PC-9 (cell line): Measurements from ENCODE around the gene COL4A2. TPM values are rescaled to one million over a fixed set of nuclear protein-coding genes. Genes with fewer than 3 reads are reported as not detected.
"Not testable (repeated sequence)": the region's sequence is repeated elsewhere in the genome, so short reads cannot be mapped to it uniquely, and the experiment has no call there.

ENCODE experiments used
- BruUV-seq: library from RNA; stranded (reverse); fragments of 400-500 nt; replicated peaks from 2 replicates; lab custom pipeline; 2021; lab: Mats Ljungman, UMichigan
- CTCF ChIA-PET: fragments of 300-600 bp; sonication (Branson Sonifier 250); formaldehyde crosslinking; loops from one replicate; lab custom pipeline; 2022; ENCODE audit warnings: antibody characterized with exemption; lab: Charles Lee
- POLR2A ChIA-PET: fragments of 300-600 bp; sonication (Branson Sonifier 250); formaldehyde crosslinking; loops from one replicate; lab custom pipeline; 2022; ENCODE audit warnings: antibody characterized with exemption; ENCODE audit not compliant: unreplicated experiment; lab: Charles Lee
- DNase-seq, 2 experiments: peaks; one replicate each; pipeline versions ENCODE4 v3.0.0 to v3.0.0-alpha.2; 2015 to 2022; ENCODE audit warnings: mixed read lengths in 1 of 2
- H2AFZ ChIP-seq: fragments of 200-600 bp; sonication (generic); 2 replicates; pipeline ENCODE4 v1.8.1; 2017; ENCODE audit warnings: antibody characterized with exemption
- H3F3A ChIP-seq: fragments of 200-600 bp; sonication (generic); 2 replicates; pipeline ENCODE4 v1.8.1; 2017; ENCODE audit warnings: antibody characterized with exemption, mild to moderate bottlenecking, low read depth; ENCODE audit not compliant: insufficient read depth
- H3K27ac ChIP-seq: fragments of 200-600 bp; sonication (generic); 2 replicates; pipeline ENCODE4 v1.6.1; 2016; ENCODE audit warnings: mixed run types
- H3K27me3 ChIP-seq: fragments of 200-600 bp; sonication (generic); 2 replicates; pipeline ENCODE4 v1.6.1; 2016; ENCODE audit warnings: low read depth, mixed run types; ENCODE audit not compliant: insufficient read depth
- H3K36me3 ChIP-seq: fragments of 200-600 bp; sonication (generic); 2 replicates; pipeline ENCODE4 v1.6.1; 2016; ENCODE audit warnings: low read depth, mixed run types
- H3K4me1 ChIP-seq: fragments of 200-600 bp; sonication (generic); replicated peaks from 2 replicates; pipeline ENCODE4 v1.6.1; 2016; ENCODE audit warnings: mixed run types; ENCODE audit not compliant: insufficient read depth
- H3K4me2 ChIP-seq: fragments of 200-600 bp; sonication (generic); 2 replicates; pipeline ENCODE4 v1.6.1; 2017; ENCODE audit warnings: mixed run types
- H3K4me3 ChIP-seq: fragments of 200-600 bp; sonication (generic); 2 replicates; pipeline ENCODE4 v1.6.1; 2016; ENCODE audit warnings: mixed run types
- H3K79me2 ChIP-seq: fragments of 200-600 bp; sonication (generic); 2 replicates; pipeline ENCODE4 v1.6.1; 2017; ENCODE audit warnings: low read depth, mixed run types
- H3K9me2 ChIP-seq: fragments of 200-600 bp; sonication (generic); 2 replicates; pipeline ENCODE4 v1.8.1; 2017; ENCODE audit warnings: mild to moderate bottlenecking; ENCODE audit not compliant: insufficient read depth
- H3K9me3 ChIP-seq: fragments of 200-600 bp; sonication (generic); 2 replicates; pipeline ENCODE4 v1.8.1; 2016; ENCODE audit warnings: low read depth; ENCODE audit not compliant: insufficient read depth
- H4K20me1 ChIP-seq: fragments of 200-600 bp; sonication (generic); 2 replicates; pipeline ENCODE4 v1.8.1; 2017; ENCODE audit not compliant: insufficient read depth
- EZH2 ChIP-seq: fragments of 200-600 bp; sonication (generic); IDR thresholded peaks from 2 replicates; pipeline ENCODE4 v1.8.0; 2017; ENCODE audit warnings: antibody characterized with exemption, low read depth
- intact Hi-C: fragments of 100-400 bp; cut with micrococcal nuclease; formaldehyde crosslinking; loops from one replicate; pipeline ENCODE4 v1.10.0; 2022; ENCODE audit not compliant: unreplicated experiment
- total RNA-seq: library from RNA; stranded (reverse); gene quantifications from 2 replicates; pipeline ENCODE4 v1.2.3, GENCODE V29; 2021
- TF ChIP-seq, protein P1 (sequence below): fragments of 200-600 bp; sonication (generic); conservative IDR thresholded peaks from 2 replicates; pipeline ENCODE4 v1.6.1; 2017; ENCODE audit warnings: mixed run types, antibody characterized with exemption, mild to moderate bottlenecking, moderate library complexity

The COL4A2 gene
- total RNA-seq, 1 experiment from 2014 or later: 1.2 TPM

- no peaks in the 10 kb centered on the region for H3K79me2 ChIP-seq
- POLR2A ChIA-PET: interaction anchor here (0.5 to 1.4 kb wide), 4 partner anchors 28 to 596 kb away, joined by 3 to 5 read pairs (median 3); no protein-coding TSS in a partner anchor
- CTCF ChIA-PET: no interaction called here
- H3K36me3 ChIP-seq: no peaks in the 10 kb centered on the region
- peak overlapping the region; percentile 61 for H2AFZ ChIP-seq
- H3K27ac ChIP-seq: peak overlapping the region; percentile 95
- no TSS peak for BruUV-seq
- H3K4me2 ChIP-seq: peak overlapping the region; percentile 73
- H3K9me3 ChIP-seq: no peaks in the 10 kb centered on the region
- no peak for TF ChIP-seq EZH2
- TF ChIP-seq, protein P1, sequence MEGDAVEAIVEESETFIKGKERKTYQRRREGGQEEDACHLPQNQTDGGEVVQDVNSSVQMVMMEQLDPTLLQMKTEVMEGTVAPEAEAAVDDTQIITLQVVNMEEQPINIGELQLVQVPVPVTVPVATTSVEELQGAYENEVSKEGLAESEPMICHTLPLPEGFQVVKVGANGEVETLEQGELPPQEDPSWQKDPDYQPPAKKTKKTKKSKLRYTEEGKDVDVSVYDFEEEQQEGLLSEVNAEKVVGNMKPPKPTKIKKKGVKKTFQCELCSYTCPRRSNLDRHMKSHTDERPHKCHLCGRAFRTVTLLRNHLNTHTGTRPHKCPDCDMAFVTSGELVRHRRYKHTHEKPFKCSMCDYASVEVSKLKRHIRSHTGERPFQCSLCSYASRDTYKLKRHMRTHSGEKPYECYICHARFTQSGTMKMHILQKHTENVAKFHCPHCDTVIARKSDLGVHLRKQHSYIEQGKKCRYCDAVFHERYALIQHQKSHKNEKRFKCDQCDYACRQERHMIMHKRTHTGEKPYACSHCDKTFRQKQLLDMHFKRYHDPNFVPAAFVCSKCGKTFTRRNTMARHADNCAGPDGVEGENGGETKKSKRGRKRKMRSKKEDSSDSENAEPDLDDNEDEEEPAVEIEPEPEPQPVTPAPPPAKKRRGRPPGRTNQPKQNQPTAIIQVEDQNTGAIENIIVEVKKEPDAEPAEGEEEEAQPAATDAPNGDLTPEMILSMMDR: no peak
- H3K27me3 ChIP-seq: no peaks in the 10 kb centered on the region
- no peaks in the 10 kb centered on the region for H4K20me1 ChIP-seq
- peak overlapping the region; percentile 44; the same call in 1 of the 2 replicates for H3K4me3 ChIP-seq
- intact Hi-C loops: loop anchor here (1.0 to 5.0 kb wide), 3 partner anchors 27 to 392 kb away; partner anchors contain the start of gene ING1
- H3K9me2 ChIP-seq: no peaks in the 10 kb centered on the region
- DNase-seq: peak; percentile 89 to 99
- peaks cover 46% of the 10 kb centered on the region for H3K4me1 ChIP-seq
- peaks cover 42% of the 10 kb centered on the region for H3F3A ChIP-seq
Measured at GRCh38 chr13:110319774-110320509, 12.9 kb downstream of the COL4A2 start.

DNA sequence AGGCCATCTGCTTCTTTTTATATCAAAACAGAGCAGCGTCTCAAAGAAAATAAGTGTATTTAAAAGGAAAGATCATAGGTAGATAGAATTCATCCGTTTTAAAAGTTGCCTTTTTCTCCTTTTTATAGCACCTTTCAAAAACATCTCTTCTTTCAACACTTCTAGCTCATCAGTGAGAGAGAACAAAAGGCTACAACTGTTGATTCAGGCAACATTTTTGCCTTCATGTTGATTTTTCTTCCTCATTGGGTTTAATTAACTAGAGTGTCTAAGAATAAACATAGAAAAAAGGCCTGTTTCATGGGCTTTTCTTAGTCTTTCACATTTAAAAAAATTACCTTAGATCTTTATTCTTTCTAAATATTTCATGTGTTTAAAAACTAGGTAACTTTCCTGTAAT, 13.6 kb downstream of the COL4A2 start:
- H3K9me2 ChIP-seq: no peaks in the 10 kb centered on the region
- H3F3A ChIP-seq: peaks cover 42% of the 10 kb centered on the region
- POLR2A ChIA-PET: interaction anchor here (0.7 to 1.4 kb wide), 2 partner anchors 27 to 70 kb away, joined by 3 to 4 read pairs; no protein-coding TSS in a partner anchor
- peaks cover 46% of the 10 kb centered on the region for H3K4me1 ChIP-seq
- CTCF ChIA-PET: no interaction called here
- intact Hi-C loops: loop anchor here (1.0 to 5.0 kb wide), 3 partner anchors 27 to 392 kb away; partner anchors contain the start of gene ING1
- peak overlapping the region; percentile 95 for H3K27ac ChIP-seq
- peak overlapping the region; percentile 35; the same call in 1 of the 2 replicates for H2AFZ ChIP-seq
- TSS peak; percentile 42 for BruUV-seq
- H3K79me2 ChIP-seq: no peaks in the 10 kb centered on the region
- H3K36me3 ChIP-seq: no peaks in the 10 kb centered on the region
- DNase-seq: peak in 1 of 2 experiments; percentile 46
- H3K27me3 ChIP-seq: no peaks in the 10 kb centered on the region
- peak overlapping the region; percentile 36; the same call in 1 of the 2 replicates for H3K4me3 ChIP-seq
- H3K4me2 ChIP-seq: peak overlapping the region; percentile 73
- TF ChIP-seq EZH2: no peak
- no peaks in the 10 kb centered on the region for H4K20me1 ChIP-seq
- no peaks in the 10 kb centered on the region for H3K9me3 ChIP-seq

DNA sequence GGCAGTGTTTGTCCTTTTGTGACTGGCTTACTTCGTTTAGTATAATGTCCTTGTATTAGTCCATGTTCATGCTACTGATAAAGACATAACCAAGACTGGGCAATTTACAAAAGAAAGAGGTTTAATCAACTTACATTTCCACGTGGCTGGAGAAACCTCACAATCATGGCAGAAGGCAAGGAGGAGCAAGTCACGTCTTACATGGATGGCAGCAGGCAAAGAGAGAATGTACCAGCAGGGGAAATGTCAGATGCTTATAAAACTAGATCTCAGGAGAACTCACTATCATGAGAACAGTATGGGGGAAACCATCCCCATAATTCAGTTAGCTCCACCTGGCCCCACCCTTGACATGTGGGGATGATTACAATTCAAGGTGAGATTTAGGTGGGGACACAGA, 14.5 kb downstream of the COL4A2 start:
- H4K20me1 ChIP-seq, DNase-seq, H3K79me2 ChIP-seq, CTCF ChIA-PET, H3K9me3 ChIP-seq, BruUV-seq, H3K36me3 ChIP-seq, POLR2A ChIA-PET, H3K27me3 ChIP-seq, H2AFZ ChIP-seq, H3K9me2 ChIP-seq, H3K4me3 ChIP-seq: not testable (repeated sequence)
- intact Hi-C loops: loop anchor here (5.0 kb wide), 1 partner anchor 391 kb away; the partner anchor contains the start of gene ING1
- peak overlapping the region; percentile 73 for H3K4me2 ChIP-seq
- H3K27ac ChIP-seq: peak overlapping the region; percentile 95
- peaks cover 46% of the 10 kb centered on the region for H3K4me1 ChIP-seq
- H3F3A ChIP-seq: peaks cover 38% of the 10 kb centered on the region
